Chondrocyte (in vitro differentiated cells): Measurements from ENCODE around the gene TMED1. TPM values are rescaled to one million over a fixed set of nuclear protein-coding genes. Genes with fewer than 3 reads are reported as not detected.

Experiments used
- DNase-seq: peaks from one replicate; pipeline ENCODE4 v3.0.0; 2021; ENCODE audit warnings: mixed read lengths, low spot score
- H3K27ac Mint-ChIP-seq: one replicate; pipeline ENCODE4 v1.8.0; 2021; ENCODE audit warnings: mild to moderate bottlenecking, moderate library complexity, mixed read lengths; ENCODE audit not compliant: unreplicated experiment
- H3K27me3 Mint-ChIP-seq: 2 replicates; pipeline ENCODE4 v1.8.0; 2021; ENCODE audit warnings: low read depth, mixed read lengths
- H3K36me3 Mint-ChIP-seq: 2 replicates; pipeline ENCODE4 v1.8.0; 2021; ENCODE audit warnings: low read depth, mixed read lengths
- H3K4me1 Mint-ChIP-seq: 2 replicates; pipeline ENCODE4 v1.8.0; 2021; ENCODE audit warnings: low read depth, mild to moderate bottlenecking, mixed read lengths
- H3K4me3 Mint-ChIP-seq: one replicate; pipeline ENCODE4 v1.8.0; 2021; ENCODE audit warnings: mild to moderate bottlenecking, moderate library complexity, mixed read lengths; ENCODE audit not compliant: unreplicated experiment
- H3K9me3 Mint-ChIP-seq: 2 replicates; pipeline ENCODE4 v1.8.0; 2021; ENCODE audit warnings: low read depth, mixed read lengths
- total RNA-seq: library from RNA; stranded (reverse); gene quantifications from 3 replicates; pipeline ENCODE4 v1.2.1, GENCODE V29; 2021
- TF ChIP-seq, protein P1 (sequence below): fragments of 200-600 bp; sonication (generic); IDR thresholded peaks from 2 replicates; pipeline ENCODE4 v1.5.0; 2021; ENCODE audit warnings: antibody characterized with exemption, mild to moderate bottlenecking, moderate library complexity

Gene TMED1
- total RNA-seq, 1 donor from 2014 or later = 29.1 TPM

GRCh38 chr19:10820173-10820572 lies 15.8 kb downstream of the TMED1 start:
- Mint-ChIP-seq H3K36me3 (peaks cover 24% of the 10 kb centered on the region), H3K4me3 (no peak overlapping the region), H3K27me3 (no peaks in the 10 kb centered on the region), H3K27ac (peak overlapping the region; percentile 1), H3K4me1 (peaks cover 24% of the 10 kb centered on the region), H3K9me3 (no peaks in the 10 kb centered on the region)
- DNase-seq = no peak
- TF ChIP-seq, protein P1, sequence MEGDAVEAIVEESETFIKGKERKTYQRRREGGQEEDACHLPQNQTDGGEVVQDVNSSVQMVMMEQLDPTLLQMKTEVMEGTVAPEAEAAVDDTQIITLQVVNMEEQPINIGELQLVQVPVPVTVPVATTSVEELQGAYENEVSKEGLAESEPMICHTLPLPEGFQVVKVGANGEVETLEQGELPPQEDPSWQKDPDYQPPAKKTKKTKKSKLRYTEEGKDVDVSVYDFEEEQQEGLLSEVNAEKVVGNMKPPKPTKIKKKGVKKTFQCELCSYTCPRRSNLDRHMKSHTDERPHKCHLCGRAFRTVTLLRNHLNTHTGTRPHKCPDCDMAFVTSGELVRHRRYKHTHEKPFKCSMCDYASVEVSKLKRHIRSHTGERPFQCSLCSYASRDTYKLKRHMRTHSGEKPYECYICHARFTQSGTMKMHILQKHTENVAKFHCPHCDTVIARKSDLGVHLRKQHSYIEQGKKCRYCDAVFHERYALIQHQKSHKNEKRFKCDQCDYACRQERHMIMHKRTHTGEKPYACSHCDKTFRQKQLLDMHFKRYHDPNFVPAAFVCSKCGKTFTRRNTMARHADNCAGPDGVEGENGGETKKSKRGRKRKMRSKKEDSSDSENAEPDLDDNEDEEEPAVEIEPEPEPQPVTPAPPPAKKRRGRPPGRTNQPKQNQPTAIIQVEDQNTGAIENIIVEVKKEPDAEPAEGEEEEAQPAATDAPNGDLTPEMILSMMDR = peak; percentile 62

GRCh38 chr19:10819124-10820060 lies 16.6 kb downstream of the TMED1 start:
- Mint-ChIP-seq H3K27ac (peak overlapping the region; percentile 50), H3K9me3 (no peaks in the 10 kb centered on the region), H3K27me3 (no peaks in the 10 kb centered on the region), H3K36me3 (peaks cover 25% of the 10 kb centered on the region), H3K4me1 (peaks cover 31% of the 10 kb centered on the region), H3K4me3 (no peak overlapping the region)
- DNase-seq = no peak
- TF ChIP-seq, protein P1 = no peak

- TF ChIP-seq, protein P1 = no peak
- Mint-ChIP-seq H3K9me3 (no peaks in the 10 kb centered on the region), H3K4me1 (peaks cover 33% of the 10 kb centered on the region), H3K4me3 (peak overlapping the region; percentile 47), H3K27ac (peak overlapping the region; percentile 100), H3K27me3 (no peaks in the 10 kb centered on the region), H3K36me3 (peaks cover 18% of the 10 kb centered on the region)
- DNase-seq = no peak
These were observed 17.5 kb downstream of the TMED1 start for GRCh38 chr19:10818301-10819123.

- Mint-ChIP-seq H3K4me1 (peaks cover 43% of the 10 kb centered on the region), H3K9me3 (no peaks in the 10 kb centered on the region), H3K36me3 (peaks cover 21% of the 10 kb centered on the region), H3K4me3 (peak overlapping the region; percentile 82), H3K27ac (peak overlapping the region; percentile 100), H3K27me3 (no peaks in the 10 kb centered on the region)
- no peak for DNase-seq
- TF ChIP-seq, protein P1 = no peak
These were observed 18.5 kb downstream of the TMED1 start for GRCh38 chr19:10817291-10818038.
